HFF-Myc (cell line): ENCODE measurements around the gene GPSM3.

Experiments
- DNase-seq: peaks from one replicate; pipeline ENCODE4 v3.0.0-alpha.2; 2011; ENCODE audit warnings: low read depth; ENCODE audit errors: extremely low read depth
- H3K4me3 ChIP-seq: replicated peaks from 2 replicates; pipeline ENCODE4 v1.5.1; 2011; ENCODE audit warnings: low read depth, mild to moderate bottlenecking, control low read depth, low read length
- CTCF ChIP-seq: IDR thresholded peaks from 2 replicates; pipeline ENCODE4 v1.5.1; 2012; ENCODE audit warnings: mild to moderate bottlenecking, low read depth, low read length, control low read depth; ENCODE audit errors: missing control alignments

GPSM3 gene

DNA sequence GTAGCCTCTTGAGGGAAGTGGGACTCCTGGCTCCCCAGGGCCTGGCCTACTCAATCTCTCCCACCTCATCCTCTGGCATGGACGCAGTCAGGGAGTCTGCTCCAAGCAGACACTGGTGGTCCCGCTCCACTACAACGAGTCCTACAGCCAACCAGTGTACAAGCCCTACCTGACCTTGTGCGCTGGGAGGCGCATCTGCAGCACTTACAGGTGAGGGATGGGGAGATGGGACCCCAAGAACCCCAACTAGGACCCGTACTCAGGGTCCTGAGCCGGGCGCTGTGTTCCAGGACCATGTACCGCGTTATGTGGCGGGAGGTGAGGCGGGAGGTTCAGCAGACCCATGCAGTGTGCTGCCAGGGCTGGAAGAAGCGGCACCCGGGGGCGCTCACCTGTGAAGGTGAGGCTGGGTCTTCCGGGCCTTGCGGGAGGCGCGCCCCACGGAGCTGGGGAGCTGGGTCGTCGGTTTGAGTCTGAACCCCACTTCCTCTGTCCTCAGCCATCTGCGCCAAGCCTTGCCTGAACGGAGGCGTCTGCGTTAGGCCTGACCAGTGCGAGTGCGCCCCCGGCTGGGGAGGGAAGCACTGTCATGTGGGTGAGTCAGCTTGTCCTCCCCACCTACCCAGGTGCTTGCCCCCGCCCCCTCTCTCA is 25.9 kb downstream of the GPSM3 start:
- H3K4me3 ChIP-seq, result no peak overlapping the region
- DNase-seq, result no peak
- peak; percentile 8 for TF ChIP-seq CTCF

- TF ChIP-seq CTCF, result no peak
- no peak for DNase-seq
- H3K4me3 ChIP-seq, result no peak within 1 kb of the TSS
These were observed 28.1 kb downstream of the GPSM3 start, which contains the start of gene EGFL8 for GRCh38 chr6:32164295-32164694. Gene EGFL8, plus strand, starts transcription at chr6:32164595. Its CDS starts 1,571 bp downstream, at chr6:32166166.

DNA sequence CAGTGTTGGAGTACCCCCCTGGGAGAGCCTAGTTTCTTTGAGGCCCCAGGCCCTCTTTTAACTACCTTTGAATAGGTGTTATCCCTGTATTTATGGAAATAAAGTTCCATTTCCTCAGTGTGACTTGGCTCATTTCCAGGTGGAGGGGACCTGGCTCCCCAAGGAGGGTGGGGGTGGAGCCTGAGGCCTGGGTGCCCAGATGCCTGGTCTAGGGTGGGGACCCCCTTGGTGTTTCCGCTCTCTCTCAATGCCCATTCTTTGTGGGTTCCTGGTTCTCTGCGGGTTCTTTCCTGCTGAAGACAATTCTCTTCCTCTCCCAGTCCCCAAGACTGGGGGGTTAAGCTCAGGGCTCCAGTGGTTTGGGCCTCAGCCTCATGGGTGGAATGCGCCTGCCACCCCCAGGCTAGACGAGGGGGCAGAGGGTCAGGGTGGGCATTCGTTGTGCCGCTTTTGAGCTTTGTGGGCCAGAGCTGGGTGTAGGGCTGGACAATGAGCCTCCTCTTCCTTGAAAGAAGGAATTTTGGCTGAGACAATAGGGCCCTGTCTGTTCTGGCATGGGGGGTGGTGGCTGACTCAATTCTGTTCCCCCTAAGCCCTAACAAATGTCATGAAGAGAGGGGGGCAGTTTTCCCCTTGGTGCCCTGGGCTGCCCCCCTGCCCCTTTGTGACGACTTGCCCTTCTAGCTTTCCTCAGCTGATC is 28.7 kb downstream of the GPSM3 start:
- no peak for TF ChIP-seq CTCF
- no peak overlapping the region for H3K4me3 ChIP-seq
- no peak for DNase-seq

DNA sequence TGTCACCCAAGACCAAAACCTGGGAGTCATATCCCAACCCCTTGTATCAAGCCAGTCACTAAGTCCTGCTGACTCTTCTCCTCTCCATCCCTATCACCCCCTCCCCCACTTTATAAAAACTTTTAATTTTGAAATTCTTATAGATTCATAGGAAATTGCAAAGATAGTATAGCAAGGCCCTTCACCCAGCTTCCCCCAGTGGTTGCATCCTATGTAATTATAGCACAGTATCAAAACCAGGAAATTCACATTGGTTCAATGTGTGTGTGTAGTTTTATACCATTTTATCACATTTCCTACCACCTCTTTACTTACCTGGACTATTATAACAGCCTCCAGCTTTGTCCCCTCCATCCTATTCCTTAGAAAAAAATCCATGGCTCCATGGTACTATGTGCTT is 34.4 kb downstream of the GPSM3 start:
- TF ChIP-seq CTCF, result no peak
- no peak for DNase-seq
- H3K4me3 ChIP-seq, result no peak overlapping the region

DNA sequence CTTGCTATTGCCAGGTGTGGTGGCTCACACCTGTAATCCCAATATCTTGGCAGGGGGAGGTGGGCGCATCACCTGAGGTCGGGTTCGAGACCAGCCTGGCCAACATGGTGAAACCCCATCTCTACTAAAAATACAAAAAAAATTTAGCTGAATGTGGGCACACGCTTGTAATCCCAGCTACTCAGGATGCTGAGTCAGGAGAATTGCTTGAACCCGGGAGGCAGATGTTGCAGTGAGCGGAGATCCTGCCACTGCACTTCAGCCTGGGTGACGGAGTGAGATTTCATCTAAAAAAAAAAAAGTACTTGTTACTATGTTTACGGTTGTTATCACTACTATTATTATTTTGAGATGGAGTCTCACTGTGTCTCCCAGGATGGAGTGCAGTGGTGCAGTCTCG is 35.6 kb downstream of the GPSM3 start:
- H3K4me3 ChIP-seq, result no peak overlapping the region
- TF ChIP-seq CTCF, result no peak
- no peak for DNase-seq

GRCh38 chr6:32154514-32155161 is 37.8 kb downstream of the GPSM3 start:
- peak overlapping the region; percentile 96 for H3K4me3 ChIP-seq
- no peak for DNase-seq
- peak; percentile 47 for TF ChIP-seq CTCF
